Chondrocyte (in vitro differentiated cells): ENCODE measurements around the gene UVSSA. TPM values are rescaled to one million over a fixed set of nuclear protein-coding genes. Genes with fewer than 3 reads are reported as not detected.

Experiments
- DNase-seq: peaks from one replicate; pipeline ENCODE4 v3.0.0; 2021; ENCODE audit warnings: mixed read lengths, low spot score
- H3K27ac Mint-ChIP-seq: one replicate; pipeline ENCODE4 v1.8.0; 2021; ENCODE audit warnings: mild to moderate bottlenecking, moderate library complexity, mixed read lengths; ENCODE audit not compliant: unreplicated experiment
- H3K27me3 Mint-ChIP-seq: 2 replicates; pipeline ENCODE4 v1.8.0; 2021; ENCODE audit warnings: low read depth, mixed read lengths
- H3K36me3 Mint-ChIP-seq: 2 replicates; pipeline ENCODE4 v1.8.0; 2021; ENCODE audit warnings: low read depth, mixed read lengths
- H3K4me1 Mint-ChIP-seq: 2 replicates; pipeline ENCODE4 v1.8.0; 2021; ENCODE audit warnings: low read depth, mild to moderate bottlenecking, mixed read lengths
- H3K4me3 Mint-ChIP-seq: one replicate; pipeline ENCODE4 v1.8.0; 2021; ENCODE audit warnings: mild to moderate bottlenecking, moderate library complexity, mixed read lengths; ENCODE audit not compliant: unreplicated experiment
- H3K9me3 Mint-ChIP-seq: 2 replicates; pipeline ENCODE4 v1.8.0; 2021; ENCODE audit warnings: low read depth, mixed read lengths
- CTCF ChIP-seq: fragments of 200-600 bp; sonication (generic); IDR thresholded peaks from 2 replicates; pipeline ENCODE4 v1.5.0; 2021; ENCODE audit warnings: antibody characterized with exemption, mild to moderate bottlenecking, moderate library complexity
- long read RNA-seq: library from polyadenylated mRNA; stranded (forward); transcript quantifications from one replicate; pipeline ENCODE4 v2.0.0, GENCODE V29; 2021
- total RNA-seq: library from RNA; stranded (reverse); gene quantifications from 3 replicates; pipeline ENCODE4 v1.2.1, GENCODE V29; 2021

Gene UVSSA
- 20.7 to 35.1 TPM (median 20.9 TPM) in 3 replicates for total RNA-seq
- long read RNA-seq, partial matches to known transcripts: 3 of 10 reads
- long read RNA-seq, other reads (novel, unspliced or antisense): 6 of 10 reads

- Mint-ChIP-seq H3K36me3 (peaks cover 3% of the 10 kb centered on the region), H3K27me3 (no peaks in the 10 kb centered on the region), H3K4me1 (peaks cover 53% of the 10 kb centered on the region), H3K4me3 (peak within 1 kb of the TSS; percentile 93), H3K27ac (peak within 1 kb of the TSS; percentile 93), H3K9me3 (no peaks in the 10 kb centered on the region)
- no peak for TF ChIP-seq CTCF
- peak; percentile 100 for DNase-seq
Measured at GRCh38 chr4:1346781-1347409, at the start of gene UVSSA. Gene UVSSA, plus strand, starts transcription at chr4:1347208. Its CDS starts 884 bp downstream, at chr4:1348092.

GRCh38 chr4:1297456-1298325, 49.3 kb upstream of the UVSSA start:
- Mint-ChIP-seq H3K36me3 (peaks cover 4% of the 10 kb centered on the region), H3K27me3 (no peaks in the 10 kb centered on the region), H3K4me1 (peaks cover 23% of the 10 kb centered on the region), H3K4me3 (no peak overlapping the region), H3K27ac (no peak overlapping the region), H3K9me3 (no peaks in the 10 kb centered on the region)
- DNase-seq: no peak
- no peak for TF ChIP-seq CTCF

- Mint-ChIP-seq H3K27me3 (no peaks in the 10 kb centered on the region), H3K4me1 (peaks cover 23% of the 10 kb centered on the region), H3K27ac (no peak overlapping the region), H3K4me3 (no peak overlapping the region), H3K9me3 (no peaks in the 10 kb centered on the region), H3K36me3 (peaks cover 4% of the 10 kb centered on the region)
- no peak for TF ChIP-seq CTCF
- DNase-seq: no peak
Measured at GRCh38 chr4:1298461-1298860, 48.5 kb upstream of the UVSSA start.

GRCh38 chr4:1299301-1299860, 47.6 kb upstream of the UVSSA start:
- peaks cover 4% of the 10 kb centered on the region for H3K36me3 Mint-ChIP-seq
- DNase-seq: no peak
- no peak overlapping the region for H3K4me3 Mint-ChIP-seq
- H3K9me3 Mint-ChIP-seq: no peaks in the 10 kb centered on the region
- H3K4me1 Mint-ChIP-seq: peaks cover 14% of the 10 kb centered on the region
- peak overlapping the region; percentile 34 for H3K27ac Mint-ChIP-seq
- TF ChIP-seq CTCF: no peak
- H3K27me3 Mint-ChIP-seq: no peaks in the 10 kb centered on the region
